Prostate gland (tissue), 2 donors: ENCODE results near the gene CUL4A. TPM values are rescaled to one million over a fixed set of nuclear protein-coding genes. Genes with fewer than 3 reads are reported as not detected.
A peak's percentile ranks its signal among the peaks of the same experiment; 100 is the strongest.

Experiments
- DNase-seq: peaks from one replicate; pipeline ENCODE4 v3.0.0-alpha.2; 2019; ENCODE audit warnings: low spot score
- H3K27ac ChIP-seq, 2 donors: fragments of 200-600 bp; sonication (generic); 2 replicates each; pipeline ENCODE4 v1.5.1; 2017 to 2019
- H3K27me3 ChIP-seq: fragments of 200-600 bp; sonication (generic); replicated peaks from 2 replicates; pipeline ENCODE4 v1.5.1; 2019; ENCODE audit not compliant: insufficient read depth
- H3K36me3 ChIP-seq, 2 donors: fragments of 200-600 bp; sonication (generic); 1 replicate in 1 of 2; 2 replicates in 1 of 2; pipeline versions ENCODE4 v1.5.1 to v1.8.1; 2017 to 2019
- H3K4me1 ChIP-seq: fragments of 200-600 bp; sonication (generic); replicated peaks from 2 replicates; pipeline ENCODE4 v1.5.1; 2019
- H3K4me3 ChIP-seq, 2 donors: fragments of 200-600 bp; sonication (generic); 2 replicates each; pipeline ENCODE4 v1.5.1; 2017 to 2019
- H3K9me3 ChIP-seq: fragments of 200-600 bp; sonication (generic); 2 replicates; pipeline ENCODE4 v1.5.1; 2017
- POLR2A ChIP-seq: fragments of 450-650 bp; IDR thresholded peaks from one replicate; pipeline ENCODE4 v1.6.1; 2016; ENCODE audit warnings: antibody characterized with exemption, mild to moderate bottlenecking
- POLR2AphosphoS5 ChIP-seq: sonication (generic); formaldehyde crosslinking; IDR thresholded peaks from one replicate; pipeline ENCODE4 v1.6.1; 2017; ENCODE audit warnings: antibody characterized with exemption
- WGBS: methylation state at CpG from one replicate; pipeline ENCODE4 v1.1.5; 2018; 5-methylcytosine and 5-hydroxymethylcytosine counted together
- intact Hi-C: fragments of 100-400 bp; cut with DNase I; formaldehyde crosslinking; loops from one replicate; pipeline ENCODE4 v1.14.2; 2022
- total RNA-seq, 2 donors: library from RNA; depleted of rRNA; stranded (reverse); fragments of >200 nt; gene quantifications; one replicate each; pipeline ENCODE4 v1.1.0, GENCODE V29; 2016
- TF ChIP-seq, protein P1 (sequence below), 4 experiments: fragments of 200-600 bp in 2 of 4; fragments of 450-650 bp in 2 of 4; sonication (generic) in 2 of 4; IDR thresholded peaks; 1 replicate in 3 of 4; 2 replicates in 1 of 4; pipeline ENCODE4 v1.5.1; 2016 to 2019; ENCODE audit warnings: antibody characterized with exemption in 4 of 4, mild to moderate bottlenecking in 2 of 4, moderate library complexity in 2 of 4

The CUL4A gene
- total RNA-seq, 2 donors from 2014 or later, result 103 to 185 TPM

- no peak for DNase-seq
- Histone ChIP-seq H3K36me3 (no peaks in the 10 kb centered on the region), H3K4me3 (no peak overlapping the region), H3K4me1 (no peaks in the 10 kb centered on the region), H3K27me3 (no peaks in the 10 kb centered on the region), H3K9me3 (no peaks in the 10 kb centered on the region), H3K27ac (no peak overlapping the region)
- WGBS, result 86% methylated on average over 15 of the region's 15 CpGs
- TF ChIP-seq POLR2AphosphoS5 (no peak), POLR2A (no peak)
- TF ChIP-seq, protein P1, sequence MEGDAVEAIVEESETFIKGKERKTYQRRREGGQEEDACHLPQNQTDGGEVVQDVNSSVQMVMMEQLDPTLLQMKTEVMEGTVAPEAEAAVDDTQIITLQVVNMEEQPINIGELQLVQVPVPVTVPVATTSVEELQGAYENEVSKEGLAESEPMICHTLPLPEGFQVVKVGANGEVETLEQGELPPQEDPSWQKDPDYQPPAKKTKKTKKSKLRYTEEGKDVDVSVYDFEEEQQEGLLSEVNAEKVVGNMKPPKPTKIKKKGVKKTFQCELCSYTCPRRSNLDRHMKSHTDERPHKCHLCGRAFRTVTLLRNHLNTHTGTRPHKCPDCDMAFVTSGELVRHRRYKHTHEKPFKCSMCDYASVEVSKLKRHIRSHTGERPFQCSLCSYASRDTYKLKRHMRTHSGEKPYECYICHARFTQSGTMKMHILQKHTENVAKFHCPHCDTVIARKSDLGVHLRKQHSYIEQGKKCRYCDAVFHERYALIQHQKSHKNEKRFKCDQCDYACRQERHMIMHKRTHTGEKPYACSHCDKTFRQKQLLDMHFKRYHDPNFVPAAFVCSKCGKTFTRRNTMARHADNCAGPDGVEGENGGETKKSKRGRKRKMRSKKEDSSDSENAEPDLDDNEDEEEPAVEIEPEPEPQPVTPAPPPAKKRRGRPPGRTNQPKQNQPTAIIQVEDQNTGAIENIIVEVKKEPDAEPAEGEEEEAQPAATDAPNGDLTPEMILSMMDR (IDR thresholded peaks at IDR 0.05), result no peak
- intact Hi-C loops, result loop anchor here (10.0 kb wide), 1 partner anchor 121 kb away; no protein-coding TSS in a partner anchor
Observed at GRCh38 chr13:113273851-113274590, 64.6 kb downstream of the CUL4A start.

DNA sequence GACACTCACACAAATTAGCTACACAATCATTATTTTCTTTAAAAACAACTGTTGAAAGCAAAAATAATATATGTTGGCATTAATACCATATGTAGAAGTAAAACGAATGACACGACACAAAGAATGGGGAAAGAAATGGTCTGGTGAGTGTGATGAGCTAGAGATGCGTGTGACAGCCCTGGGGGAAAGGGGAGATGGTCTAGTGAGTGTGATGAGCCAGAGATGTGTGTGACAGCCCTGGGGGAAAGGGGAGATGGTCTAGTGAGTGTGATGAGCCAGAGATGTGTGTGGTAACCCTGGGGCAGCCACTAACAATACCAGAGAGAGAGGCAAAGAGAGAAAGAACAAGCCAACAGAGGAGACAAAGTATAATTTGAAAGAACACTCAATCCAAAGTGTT lies 65.3 kb downstream of the CUL4A start:
- intact Hi-C loops, result loop anchor here (10.0 kb wide), 1 partner anchor 120 kb away; no protein-coding TSS in a partner anchor
- Histone ChIP-seq H3K27ac (no peak overlapping the region), H3K27me3 (no peaks in the 10 kb centered on the region), H3K4me3 (no peak overlapping the region), H3K9me3 (no peaks in the 10 kb centered on the region), H3K4me1 (no peaks in the 10 kb centered on the region), H3K36me3 (no peaks in the 10 kb centered on the region)
- DNase-seq, result no peak
- 92% methylated on average over 3 of the region's 3 CpGs for WGBS
- TF ChIP-seq POLR2A, result no peak
- TF ChIP-seq POLR2AphosphoS5, result no peak
- TF ChIP-seq, protein P1 (IDR thresholded peaks at IDR 0.05), result no peak

DNA sequence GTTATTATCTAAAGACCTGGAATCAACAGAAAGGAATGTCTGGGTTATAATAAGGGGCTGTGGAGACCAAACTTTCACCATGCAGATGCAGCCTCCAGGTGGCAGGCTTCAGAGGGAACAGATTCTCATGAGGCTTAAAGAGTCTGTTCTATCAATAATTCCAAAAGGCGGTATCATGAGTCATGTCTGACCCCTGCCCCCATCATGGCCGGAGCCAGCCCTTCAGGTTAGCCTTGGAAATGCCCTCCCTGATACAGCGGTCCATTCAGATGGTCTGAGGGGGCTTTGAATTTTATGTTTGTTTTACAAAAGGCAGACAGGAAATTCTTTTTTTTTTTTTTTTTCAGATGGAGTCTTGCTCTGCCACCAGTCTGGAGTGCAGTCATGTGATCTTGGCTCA lies 66.0 kb downstream of the CUL4A start:
- no peaks in the 10 kb centered on the region for H3K36me3 ChIP-seq
- H3K27me3 ChIP-seq, result no peaks in the 10 kb centered on the region
- whole genome bisulfite sequencing, result 16% methylated on average over 3 of the region's 3 CpGs
- no peak overlapping the region for H3K4me3 ChIP-seq
- H3K9me3 ChIP-seq, result no peaks in the 10 kb centered on the region
- no peak for TF ChIP-seq POLR2A
- TF ChIP-seq, protein P1 (IDR thresholded peaks at IDR 0.05), result peak; percentile 21 to 69 (median 61)
- peak; percentile 28 for DNase-seq
- H3K4me1 ChIP-seq, result no peaks in the 10 kb centered on the region
- no peak overlapping the region for H3K27ac ChIP-seq
- intact Hi-C loops, result loop anchor here (10.0 kb wide), 1 partner anchor 119 kb away; no protein-coding TSS in a partner anchor

DNA sequence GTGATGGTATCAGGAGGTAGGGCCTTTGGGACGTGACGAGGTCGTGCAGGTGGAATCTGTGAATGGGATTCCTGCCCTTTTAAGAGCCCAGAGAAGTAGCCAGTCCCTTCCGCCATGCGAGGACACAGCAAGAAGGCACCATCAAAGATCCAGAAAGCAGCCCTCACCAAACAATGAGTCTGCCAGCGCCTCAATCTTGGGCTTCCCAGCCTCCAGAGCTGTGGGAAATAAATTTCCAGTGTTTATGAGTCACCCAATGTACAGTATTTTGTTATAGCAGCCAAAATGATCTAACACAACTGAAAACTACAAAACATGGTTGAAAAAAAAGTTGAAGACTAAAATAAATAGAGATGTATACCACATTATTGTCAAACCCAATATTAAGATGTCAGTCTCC lies 70.7 kb downstream of the CUL4A start:
- no peak overlapping the region for H3K27ac ChIP-seq
- H3K9me3 ChIP-seq, result no peaks in the 10 kb centered on the region
- H3K36me3 ChIP-seq, result no peaks in the 10 kb centered on the region
- DNase-seq, result no peak
- 94% methylated on average over 6 of the region's 6 CpGs for WGBS
- no peaks in the 10 kb centered on the region for H3K4me1 ChIP-seq
- intact Hi-C loops, result no loop called here
- no peak for TF ChIP-seq POLR2AphosphoS5
- TF ChIP-seq POLR2A, result no peak
- no peaks in the 10 kb centered on the region for H3K27me3 ChIP-seq
- H3K4me3 ChIP-seq, result no peak overlapping the region

GRCh38 chr13:113283904-113284303 lies 74.5 kb downstream of the CUL4A start:
- Histone ChIP-seq H3K27ac (no peak overlapping the region), H3K4me3 (no peak overlapping the region), H3K36me3 (no peaks in the 10 kb centered on the region), H3K4me1 (no peaks in the 10 kb centered on the region), H3K27me3 (no peaks in the 10 kb centered on the region), H3K9me3 (no peaks in the 10 kb centered on the region)
- intact Hi-C loops, result no loop called here
- TF ChIP-seq POLR2AphosphoS5 (no peak), POLR2A (no peak)
- TF ChIP-seq, protein P1 (IDR thresholded peaks at IDR 0.05), result no peak
- WGBS, result 78% methylated on average over 8 of the region's 8 CpGs
- DNase-seq, result no peak
